Esophagus (tissue), 2 donors: ENCODE data around the gene NOC3L. TPM values are rescaled to one million over a fixed set of nuclear protein-coding genes. Genes with fewer than 3 reads are reported as not detected.
"Not testable (repeated sequence)": the region's sequence is repeated elsewhere in the genome, so short reads cannot be mapped to it uniquely, and the experiment has no call there.

Source experiments
- H3K27ac ChIP-seq, 2 donors: one replicate each; pipeline ENCODE4 v1.5.1; 2013; ENCODE audit warnings: low read depth in 2 of 2, mild to moderate bottlenecking in 2 of 2, inconsistent platforms in 1 of 2, low read length in 1 of 2, moderate library complexity in 1 of 2
- H3K27me3 ChIP-seq, 2 donors: one replicate each; pipeline ENCODE4 v1.6.1; 2013; ENCODE audit warnings: low read length in 2 of 2, control low read depth in 1 of 2, mild to moderate bottlenecking in 1 of 2; ENCODE audit not compliant: insufficient read depth in 2 of 2, control insufficient read depth in 1 of 2
- H3K36me3 ChIP-seq, 2 donors: one replicate each; pipeline ENCODE4 v1.6.1; 2013; ENCODE audit warnings: low read length in 1 of 2; ENCODE audit not compliant: control insufficient read depth in 2 of 2, insufficient read depth in 2 of 2
- H3K4me1 ChIP-seq, 2 donors: one replicate each; pipeline ENCODE4 v1.6.1; 2013; ENCODE audit warnings: low read length in 1 of 2; ENCODE audit not compliant: control insufficient read depth in 2 of 2, insufficient read depth in 2 of 2
- H3K4me3 ChIP-seq, 2 donors: one replicate each; pipeline ENCODE4 v1.5.1; 2013; ENCODE audit warnings: low read length in 2 of 2, mild to moderate bottlenecking in 2 of 2, low read depth in 1 of 2, moderate library complexity in 1 of 2
- H3K9me3 ChIP-seq, 2 donors: one replicate each; pipeline ENCODE4 v1.6.1; 2013; ENCODE audit warnings: mild to moderate bottlenecking in 2 of 2, low read depth in 1 of 2, low read length in 1 of 2, moderate library complexity in 1 of 2; ENCODE audit not compliant: control insufficient read depth in 2 of 2, insufficient read depth in 1 of 2
- WGBS, 2 donors: extraction: QIAGEN DNeasy Blood & Tissue Kit; methylation state at CpG; one replicate each; pipeline ENCODE4 v1.1.7; 2013; 5-methylcytosine and 5-hydroxymethylcytosine counted together
- polyA plus RNA-seq, 2 donors: library from polyadenylated mRNA; stranded (reverse); fragments of 200-250 nt; gene quantifications; one replicate each; pipeline ENCODE4 v1.2.3, GENCODE V29; 2013
- donor health status: healthy with polysubstance abuse.
- donor health status: Bipolar disorder and iron deficiency.

The NOC3L gene
- polyA plus RNA-seq, 2 donors: 4.8 to 5.3 TPM

DNA sequence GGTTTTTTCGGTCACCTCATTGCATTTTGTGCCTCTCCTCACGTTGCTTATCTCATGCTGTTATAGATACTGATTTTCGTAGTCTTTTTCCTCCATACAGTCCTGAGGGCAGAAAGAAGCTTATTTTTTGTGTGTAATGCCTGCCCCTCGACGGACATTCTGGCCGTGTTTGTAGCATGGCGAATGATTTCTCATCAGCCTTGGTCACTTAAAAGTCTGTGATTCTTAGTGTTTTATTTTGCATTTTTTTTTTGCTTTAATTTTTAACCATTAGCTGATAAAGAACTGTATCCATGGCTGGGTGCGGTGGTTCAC, 469 bp upstream of the NOC3L start:
- Histone ChIP-seq H3K9me3 (no peaks in the 10 kb centered on the region), H3K27ac (peak overlapping the region in 1 of 2 donors; percentile 24), H3K4me1 (no peaks in the 10 kb centered on the region), H3K27me3 (no peaks in the 10 kb centered on the region), H3K36me3 (no peaks in the 10 kb centered on the region), H3K4me3 (peak overlapping the region; percentile 76 to 81)
- 46 to 50% methylated on average over 8 of the region's 8 CpGs for WGBS, 2 donors

DNA sequence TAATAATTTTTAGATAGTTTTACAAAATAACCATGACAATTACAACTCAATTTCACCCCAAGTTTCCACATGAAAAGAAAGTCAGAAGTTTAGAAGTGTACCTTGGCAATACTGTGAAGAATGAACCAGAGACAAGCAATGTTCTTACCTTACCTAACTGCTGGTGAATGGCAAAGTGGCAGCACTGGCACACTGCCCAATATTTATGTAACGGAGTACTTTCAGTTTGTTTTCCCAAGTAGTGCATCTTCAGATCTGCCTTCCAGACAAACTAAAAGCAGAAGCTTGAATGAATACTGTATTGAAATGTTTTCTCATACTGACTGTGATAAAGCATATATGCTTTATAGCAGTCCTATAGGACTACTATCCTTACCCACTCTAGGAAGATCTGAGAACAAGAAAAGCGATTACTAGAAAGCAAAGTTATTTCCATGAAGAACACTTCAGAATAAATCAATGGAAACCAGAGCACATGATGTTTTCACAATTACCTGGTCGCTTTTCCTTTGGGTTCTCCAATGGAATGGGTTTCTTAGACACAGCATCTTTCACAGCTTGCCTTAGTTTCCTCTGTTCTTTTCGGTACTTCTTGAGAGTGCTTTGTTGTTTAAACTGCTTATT, 1.5 kb downstream of the NOC3L start:
- Histone ChIP-seq H3K4me1 (no peaks in the 10 kb centered on the region), H3K27ac (no peak overlapping the region), H3K27me3 (no peaks in the 10 kb centered on the region), H3K4me3 (peak overlapping the region in 1 of 2 donors; percentile 76), H3K9me3 (no peaks in the 10 kb centered on the region), H3K36me3 (no peaks in the 10 kb centered on the region)
- 59 to 62% methylated on average over 4 of the region's 4 CpGs for WGBS, 2 donors

DNA sequence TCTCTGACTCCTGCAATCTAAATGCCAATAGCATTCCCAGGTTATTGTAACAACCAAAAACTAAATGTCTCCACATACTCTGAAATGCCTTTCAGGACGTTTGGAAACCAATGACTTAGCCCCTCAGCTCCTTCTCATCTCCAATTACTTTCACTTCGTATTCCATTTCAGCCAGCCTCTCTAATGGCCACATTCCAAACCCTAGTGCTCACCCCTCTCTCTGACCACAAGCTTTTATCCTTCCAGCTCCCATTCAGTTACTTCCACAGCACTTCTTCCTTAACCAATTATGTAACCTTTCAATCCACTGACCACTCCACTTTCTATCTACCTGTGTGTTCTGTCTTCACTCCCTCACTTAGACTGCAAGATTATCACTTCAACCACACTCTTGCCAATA, 4.3 kb downstream of the NOC3L start:
- WGBS, 2 donors: 64 to 70% methylated on average over 2 of the region's 2 CpGs
- no peak overlapping the region for H3K4me3 ChIP-seq

DNA sequence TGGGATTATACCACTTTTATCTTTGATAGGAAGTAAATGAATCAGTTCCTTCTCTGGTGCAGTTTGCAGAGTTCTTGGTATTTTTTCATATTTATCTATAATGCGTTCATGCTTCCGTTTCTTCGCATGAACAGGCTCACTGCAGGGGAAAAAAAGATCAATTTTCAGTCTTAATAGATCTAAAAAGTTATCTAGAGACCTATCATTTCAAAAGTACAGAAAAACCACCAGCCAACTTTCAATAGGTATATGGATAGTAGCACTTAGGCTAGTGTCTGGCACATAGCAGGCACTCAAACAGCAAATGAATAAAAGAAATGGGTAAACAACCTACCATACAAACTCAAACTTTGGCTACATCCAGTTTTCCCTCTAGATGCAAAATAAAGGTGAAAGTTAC, 5.5 kb downstream of the NOC3L start:
- Histone ChIP-seq H3K27ac (no peak overlapping the region), H3K4me3 (no peak overlapping the region), H3K9me3 (no peaks in the 10 kb centered on the region), H3K36me3 (peaks cover 0 to 3% of the 10 kb centered on the region in 2 donors), H3K4me1 (no peaks in the 10 kb centered on the region), H3K27me3 (no peaks in the 10 kb centered on the region)
- WGBS, 2 donors: 78 to 89% methylated on average over 3 of the region's 3 CpGs

More for the DNA sequence above, 4.3 kb downstream of the NOC3L start:
- no peaks in the 10 kb centered on the region for H3K4me1 ChIP-seq
- H3K36me3 ChIP-seq: no peaks in the 10 kb centered on the region
- H3K27ac ChIP-seq: no peak overlapping the region
- no peaks in the 10 kb centered on the region for H3K27me3 ChIP-seq
- H3K9me3 ChIP-seq: no peaks in the 10 kb centered on the region

DNA sequence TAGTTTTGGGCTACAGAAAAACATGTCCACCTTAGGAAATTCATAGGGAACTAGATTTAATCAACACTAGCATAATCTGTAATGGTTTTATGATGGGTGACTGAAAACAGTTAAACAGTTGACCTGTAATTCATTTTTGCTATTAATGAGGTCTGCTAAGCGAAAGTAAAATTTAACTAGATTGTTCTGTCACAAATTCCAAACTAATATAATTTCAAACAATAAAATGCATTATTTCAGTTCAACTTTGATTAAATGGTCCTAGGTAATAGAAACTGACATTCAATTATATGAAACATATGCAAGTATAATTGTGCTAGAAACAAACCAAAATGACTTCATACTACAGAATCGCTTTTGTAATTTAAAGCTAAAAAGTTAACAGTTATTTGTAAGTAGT, 6.9 kb downstream of the NOC3L start:
- 97 to 99% methylated on average over 2 of the region's 2 CpGs for WGBS, 2 donors
- Histone ChIP-seq H3K9me3 (no peaks in the 10 kb centered on the region), H3K36me3 (peaks cover 0 to 3% of the 10 kb centered on the region in 2 donors), H3K27ac (no peak overlapping the region), H3K4me1 (no peaks in the 10 kb centered on the region), H3K4me3 (no peak overlapping the region), H3K27me3 (no peaks in the 10 kb centered on the region)

DNA sequence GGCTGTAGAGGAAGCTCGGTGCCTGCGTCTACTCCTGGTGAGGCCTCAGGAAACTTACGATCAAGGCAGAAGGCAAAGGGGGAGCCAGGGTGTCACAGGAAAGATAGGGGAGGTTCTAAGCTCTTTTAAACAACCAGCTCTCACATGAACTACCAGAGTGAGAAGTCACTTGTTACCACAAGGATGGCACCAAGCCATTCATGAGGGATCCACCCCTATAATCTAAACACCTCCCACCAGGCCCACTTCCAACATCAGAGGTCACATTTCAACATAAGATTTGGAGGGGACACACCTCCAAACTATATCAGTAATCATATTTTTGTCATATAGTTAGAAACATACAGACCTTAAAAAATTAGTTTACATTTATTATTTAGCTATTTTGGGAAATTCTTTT, 9.4 kb downstream of the NOC3L start:
- Histone ChIP-seq H3K4me1 (no peaks in the 10 kb centered on the region), H3K4me3 (no peak overlapping the region), H3K36me3 (peaks cover 0 to 7% of the 10 kb centered on the region in 2 donors), H3K27me3 (no peaks in the 10 kb centered on the region), H3K27ac (no peak overlapping the region), H3K9me3 (no peaks in the 10 kb centered on the region)
- 89 to 94% methylated on average over 3 of the region's 3 CpGs for WGBS, 2 donors

DNA sequence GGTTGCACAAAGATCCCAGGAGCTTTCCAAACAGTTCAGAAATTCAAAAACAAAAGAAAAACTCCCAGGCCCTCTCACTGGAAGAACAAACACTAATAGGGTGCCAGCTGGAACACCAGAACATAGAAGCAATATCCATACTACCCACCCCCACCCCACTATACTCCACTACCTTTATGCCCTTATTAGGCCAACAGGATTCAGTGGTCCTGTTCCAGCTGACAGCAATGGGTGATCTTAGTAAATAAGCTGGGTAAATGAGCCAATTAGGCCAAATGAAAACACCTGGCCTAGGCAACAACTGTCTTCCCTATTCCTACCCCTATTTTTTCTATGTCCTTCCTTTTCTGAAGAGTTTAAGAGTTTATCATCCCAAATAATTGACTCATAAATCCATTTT, 11.7 kb downstream of the NOC3L start:
- H3K9me3 ChIP-seq: no peaks in the 10 kb centered on the region
- no peaks in the 10 kb centered on the region for H3K27me3 ChIP-seq
- peaks cover 2 to 7% of the 10 kb centered on the region in 2 donors for H3K36me3 ChIP-seq
- no peak overlapping the region for H3K27ac ChIP-seq
- no peaks in the 10 kb centered on the region for H3K4me1 ChIP-seq
- H3K4me3 ChIP-seq: no peak overlapping the region

DNA sequence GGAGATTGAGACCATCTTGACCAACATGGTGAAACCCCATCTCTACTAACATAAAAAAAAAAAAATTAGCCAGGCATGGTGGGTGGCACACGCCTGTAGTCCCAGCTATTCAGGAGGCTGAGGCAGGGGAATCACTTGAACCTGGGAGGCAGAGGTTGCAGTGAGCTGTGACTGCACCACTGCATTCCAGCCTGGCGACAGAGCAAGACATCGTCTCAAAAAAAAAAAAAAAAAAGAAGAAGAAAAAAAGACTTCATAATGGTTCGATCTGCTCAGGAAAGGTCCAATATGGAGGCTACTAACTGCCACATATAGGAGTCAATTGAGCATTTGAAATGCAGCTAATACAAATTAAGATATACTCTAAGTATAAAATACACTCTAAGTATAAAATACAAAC, 12.2 kb downstream of the NOC3L start:
- H3K36me3 ChIP-seq, H3K27me3 ChIP-seq, H3K9me3 ChIP-seq, H3K27ac ChIP-seq, H3K4me3 ChIP-seq, H3K4me1 ChIP-seq: not testable (repeated sequence)
- WGBS, 2 donors: 82 to 96% methylated on average over 4 of the region's 4 CpGs

DNA sequence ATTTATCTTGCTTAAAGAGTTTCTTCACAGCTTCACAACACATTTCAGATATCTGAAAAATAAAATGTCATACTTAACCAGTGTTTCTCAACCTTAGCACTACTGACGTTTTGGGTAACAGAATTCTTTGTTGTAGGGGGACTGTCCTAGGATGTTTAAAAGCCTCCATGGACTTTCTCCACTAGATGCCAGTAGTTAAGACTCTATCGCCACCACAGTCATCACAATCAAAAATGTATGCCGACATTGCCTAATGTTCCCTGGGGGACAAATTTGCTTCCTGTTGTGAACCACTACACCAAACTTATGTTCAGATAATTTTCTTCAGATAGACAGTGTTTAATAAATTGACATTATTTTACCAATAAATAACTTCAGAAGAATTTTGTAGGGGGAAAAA, 13.4 kb downstream of the NOC3L start:
- Histone ChIP-seq H3K4me1 (no peaks in the 10 kb centered on the region), H3K36me3 (peaks cover 2 to 7% of the 10 kb centered on the region in 2 donors), H3K9me3 (no peaks in the 10 kb centered on the region), H3K27me3 (no peaks in the 10 kb centered on the region), H3K4me3 (no peak overlapping the region), H3K27ac (no peak overlapping the region)
- 70 to 74% methylated on average over 3 of the region's 3 CpGs for WGBS, 2 donors

DNA sequence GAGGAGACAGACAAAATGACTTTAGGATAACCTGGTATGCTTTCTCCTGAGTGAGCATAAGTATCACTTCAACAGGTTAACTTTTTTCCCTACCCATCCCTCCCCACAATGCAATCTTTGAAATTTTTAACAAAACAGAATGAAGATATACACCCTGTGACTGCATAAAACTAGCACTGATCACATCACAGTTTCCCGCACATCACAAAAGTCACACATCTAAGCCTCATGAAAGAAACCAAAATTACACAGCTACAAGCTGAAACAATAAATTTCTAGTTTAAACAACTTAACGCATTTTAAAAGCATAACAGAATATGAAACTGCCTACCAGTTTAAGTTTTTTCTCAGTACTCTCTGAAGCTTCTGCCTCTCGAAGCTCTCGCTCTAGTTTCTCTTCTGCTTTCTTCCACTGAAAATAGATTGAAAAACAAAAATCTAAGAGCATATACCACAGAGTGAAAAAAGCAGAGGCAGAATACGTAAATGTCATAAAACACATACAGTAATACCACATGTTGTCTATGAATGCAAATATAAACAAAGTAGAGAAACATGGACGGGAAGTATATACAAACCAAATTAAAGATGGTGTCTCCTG, 18.1 kb downstream of the NOC3L start:
- Histone ChIP-seq H3K9me3 (no peaks in the 10 kb centered on the region), H3K4me3 (no peak overlapping the region), H3K27ac (no peak overlapping the region), H3K4me1 (no peaks in the 10 kb centered on the region), H3K27me3 (no peaks in the 10 kb centered on the region), H3K36me3 (peaks cover 2% of the 10 kb centered on the region in 2 donors)
- WGBS, 2 donors: 89 to 91% methylated on average over 6 of the region's 6 CpGs
